NCI-H69 (cell line): ENCODE results near the gene GOLIM4.
A peak's percentile ranks its signal among the peaks of the same experiment; 100 is the strongest.
"Not testable (repeated sequence)": the region's sequence is repeated elsewhere in the genome, so short reads cannot be mapped to it uniquely, and the experiment has no call there.

Source experiments
- DNase-seq: peaks from one replicate; lab custom pipeline; 2025; lab: John Stamatoyannopoulos, UW

GOLIM4 gene

GRCh38 chr3:168080022-168080421, 15.7 kb downstream of the GOLIM4 start:
- no peak for DNase-seq

GRCh38 chr3:168077091-168077490, 18.6 kb downstream of the GOLIM4 start:
- DNase-seq, result no peak

GRCh38 chr3:168073842-168074605, 21.7 kb downstream of the GOLIM4 start:
- DNase-seq, result peak; percentile 68

- DNase-seq, result no peak
Measured at GRCh38 chr3:168072323-168072650, 23.4 kb downstream of the GOLIM4 start.

- no peak for DNase-seq
Measured at GRCh38 chr3:168071591-168072322, 24.0 kb downstream of the GOLIM4 start.

- DNase-seq, result peak; percentile 38
Measured at GRCh38 chr3:168070919-168071318, 24.8 kb downstream of the GOLIM4 start.

GRCh38 chr3:168068346-168068745, 27.4 kb downstream of the GOLIM4 start:
- DNase-seq, result no peak

- no peak for DNase-seq
Measured at GRCh38 chr3:168066882-168067281, 28.8 kb downstream of the GOLIM4 start.

GRCh38 chr3:168065569-168065968, 30.2 kb downstream of the GOLIM4 start:
- DNase-seq, result peak; percentile 56

- DNase-seq, result no peak
Measured at GRCh38 chr3:168063122-168063521, 32.6 kb downstream of the GOLIM4 start.

GRCh38 chr3:168062679-168063078, 33.0 kb downstream of the GOLIM4 start:
- DNase-seq, result no peak

- peak; percentile 26 for DNase-seq
Measured at GRCh38 chr3:168061332-168061996, 34.3 kb downstream of the GOLIM4 start.

GRCh38 chr3:168060317-168060716, 35.4 kb downstream of the GOLIM4 start:
- DNase-seq, result no peak

- DNase-seq, result no peak
Measured at GRCh38 chr3:168058481-168058880, 37.2 kb downstream of the GOLIM4 start.

GRCh38 chr3:168056398-168057230, 39.1 kb downstream of the GOLIM4 start:
- DNase-seq, result not testable (repeated sequence)

- no peak for DNase-seq
Measured at GRCh38 chr3:168054447-168054846, 41.3 kb downstream of the GOLIM4 start.

- DNase-seq, result peak; percentile 47
Measured at GRCh38 chr3:168053115-168053514, 42.6 kb downstream of the GOLIM4 start.

GRCh38 chr3:168052515-168052914, 43.2 kb downstream of the GOLIM4 start:
- peak; percentile 75 for DNase-seq

GRCh38 chr3:168051531-168052471, 43.9 kb downstream of the GOLIM4 start:
- DNase-seq, result peak; percentile 93

- peak; percentile 94 for DNase-seq
Measured at GRCh38 chr3:168051070-168051469, 44.7 kb downstream of the GOLIM4 start.
